ENCODE results near the gene PTPN3. TPM values are rescaled to one million over a fixed set of nuclear protein-coding genes. Genes with fewer than 3 reads are reported as not detected.

PTPN3 gene
- total RNA-seq, 6 experiments from 2014 or later, result not detected

DNA sequence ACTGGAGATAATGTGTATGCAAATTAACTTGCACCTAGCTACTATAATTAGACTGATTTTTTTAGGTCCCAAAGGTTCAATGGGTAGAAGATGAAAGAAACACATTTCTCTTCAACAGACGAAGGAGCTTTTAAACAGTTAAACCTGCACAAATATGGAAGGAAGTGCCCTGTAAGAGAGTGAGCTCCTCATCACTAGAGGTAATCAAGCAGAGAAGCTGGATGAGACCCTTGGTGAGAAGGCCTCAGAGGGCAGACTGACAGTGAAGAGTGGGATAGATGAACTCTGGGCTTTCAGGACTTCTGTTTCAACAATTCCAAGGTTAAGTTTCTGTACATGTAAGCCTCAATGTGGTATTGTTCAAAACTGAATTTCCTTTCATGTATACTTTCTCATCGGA, 23.2 kb downstream of the PTPN3 start:
- no peak overlapping the region for H3K27ac Mint-ChIP-seq
- H3K4me3 Mint-ChIP-seq, result no peak overlapping the region

DNA sequence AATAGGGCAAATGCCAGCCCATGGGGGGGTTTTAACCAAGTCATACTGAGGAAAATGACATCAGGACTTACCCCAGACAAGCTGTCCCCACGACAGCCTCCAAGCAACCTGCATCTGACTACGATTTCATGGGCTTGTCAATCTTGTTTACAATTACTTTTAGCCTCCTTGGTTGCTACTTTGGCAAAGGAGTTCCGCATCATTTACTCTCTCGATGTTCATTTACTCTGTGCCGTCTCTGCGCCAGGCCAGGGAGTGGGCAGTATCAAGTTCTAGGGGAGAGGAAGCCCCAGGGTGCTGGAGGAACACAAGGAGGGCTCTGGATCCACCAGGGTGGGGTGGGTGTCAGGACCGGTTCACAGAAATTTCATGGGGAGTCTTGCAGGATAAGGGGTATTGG, 23.9 kb downstream of the PTPN3 start:
- H3K9me3 Mint-ChIP-seq, result no peaks in the 10 kb centered on the region
- H3K27ac Mint-ChIP-seq, result no peak overlapping the region
- H3K4me3 Mint-ChIP-seq, result no peak overlapping the region

More for the DNA sequence above, 23.2 kb downstream of the PTPN3 start:
- TF ChIP-seq, protein P1, sequence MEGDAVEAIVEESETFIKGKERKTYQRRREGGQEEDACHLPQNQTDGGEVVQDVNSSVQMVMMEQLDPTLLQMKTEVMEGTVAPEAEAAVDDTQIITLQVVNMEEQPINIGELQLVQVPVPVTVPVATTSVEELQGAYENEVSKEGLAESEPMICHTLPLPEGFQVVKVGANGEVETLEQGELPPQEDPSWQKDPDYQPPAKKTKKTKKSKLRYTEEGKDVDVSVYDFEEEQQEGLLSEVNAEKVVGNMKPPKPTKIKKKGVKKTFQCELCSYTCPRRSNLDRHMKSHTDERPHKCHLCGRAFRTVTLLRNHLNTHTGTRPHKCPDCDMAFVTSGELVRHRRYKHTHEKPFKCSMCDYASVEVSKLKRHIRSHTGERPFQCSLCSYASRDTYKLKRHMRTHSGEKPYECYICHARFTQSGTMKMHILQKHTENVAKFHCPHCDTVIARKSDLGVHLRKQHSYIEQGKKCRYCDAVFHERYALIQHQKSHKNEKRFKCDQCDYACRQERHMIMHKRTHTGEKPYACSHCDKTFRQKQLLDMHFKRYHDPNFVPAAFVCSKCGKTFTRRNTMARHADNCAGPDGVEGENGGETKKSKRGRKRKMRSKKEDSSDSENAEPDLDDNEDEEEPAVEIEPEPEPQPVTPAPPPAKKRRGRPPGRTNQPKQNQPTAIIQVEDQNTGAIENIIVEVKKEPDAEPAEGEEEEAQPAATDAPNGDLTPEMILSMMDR (IDR thresholded peaks at IDR 0.05), result no peak
- H3K27me3 Mint-ChIP-seq (ENCODE audit: insufficient read depth), result peaks cover 20% of the 10 kb centered on the region
- no peaks in the 10 kb centered on the region for H3K4me1 Mint-ChIP-seq (ENCODE audit: low read depth)
- H3K36me3 Mint-ChIP-seq (ENCODE audit: low read depth), result no peaks in the 10 kb centered on the region
- no peak for DNase-seq
- no peaks in the 10 kb centered on the region for H3K9me3 Mint-ChIP-seq

DNA sequence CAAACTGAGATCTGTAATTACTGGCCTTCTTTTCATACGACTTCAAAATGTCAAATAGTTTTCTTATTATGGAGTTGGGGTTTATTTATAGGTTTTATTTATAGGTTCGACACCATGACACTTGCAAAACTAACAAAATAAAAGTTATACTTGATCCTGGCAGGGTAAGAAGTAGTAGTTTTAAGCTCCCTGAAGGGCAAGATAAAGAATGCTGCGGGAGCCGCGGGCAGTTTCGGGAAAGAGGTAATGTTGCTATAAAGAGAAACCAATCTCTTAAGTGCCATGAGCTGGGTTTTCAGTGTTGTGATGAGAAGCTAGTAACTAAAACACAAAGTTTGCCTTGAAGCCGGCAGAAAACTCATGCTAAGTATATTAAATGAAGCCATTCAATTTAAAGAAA, 24.8 kb downstream of the PTPN3 start:
- no peaks in the 10 kb centered on the region for H3K36me3 Mint-ChIP-seq (ENCODE audit: low read depth)
- DNase-seq, result no peak
- no peaks in the 10 kb centered on the region for H3K4me1 Mint-ChIP-seq (ENCODE audit: low read depth)
- H3K27ac Mint-ChIP-seq, result no peak overlapping the region
- TF ChIP-seq, protein P1 (IDR thresholded peaks at IDR 0.05), result no peak
- H3K27me3 Mint-ChIP-seq (ENCODE audit: insufficient read depth), result peaks cover 23% of the 10 kb centered on the region
- H3K4me3 Mint-ChIP-seq, result no peak overlapping the region
- H3K9me3 Mint-ChIP-seq, result no peaks in the 10 kb centered on the region

More for the DNA sequence above, 23.9 kb downstream of the PTPN3 start:
- Mint-ChIP-seq H3K27me3 (ENCODE audit: insufficient read depth) (peaks cover 18% of the 10 kb centered on the region), H3K4me1 (ENCODE audit: low read depth) (no peaks in the 10 kb centered on the region), H3K36me3 (ENCODE audit: low read depth) (no peaks in the 10 kb centered on the region)
- DNase-seq, result no peak
- TF ChIP-seq, protein P1 (IDR thresholded peaks at IDR 0.05), result no peak

DNA sequence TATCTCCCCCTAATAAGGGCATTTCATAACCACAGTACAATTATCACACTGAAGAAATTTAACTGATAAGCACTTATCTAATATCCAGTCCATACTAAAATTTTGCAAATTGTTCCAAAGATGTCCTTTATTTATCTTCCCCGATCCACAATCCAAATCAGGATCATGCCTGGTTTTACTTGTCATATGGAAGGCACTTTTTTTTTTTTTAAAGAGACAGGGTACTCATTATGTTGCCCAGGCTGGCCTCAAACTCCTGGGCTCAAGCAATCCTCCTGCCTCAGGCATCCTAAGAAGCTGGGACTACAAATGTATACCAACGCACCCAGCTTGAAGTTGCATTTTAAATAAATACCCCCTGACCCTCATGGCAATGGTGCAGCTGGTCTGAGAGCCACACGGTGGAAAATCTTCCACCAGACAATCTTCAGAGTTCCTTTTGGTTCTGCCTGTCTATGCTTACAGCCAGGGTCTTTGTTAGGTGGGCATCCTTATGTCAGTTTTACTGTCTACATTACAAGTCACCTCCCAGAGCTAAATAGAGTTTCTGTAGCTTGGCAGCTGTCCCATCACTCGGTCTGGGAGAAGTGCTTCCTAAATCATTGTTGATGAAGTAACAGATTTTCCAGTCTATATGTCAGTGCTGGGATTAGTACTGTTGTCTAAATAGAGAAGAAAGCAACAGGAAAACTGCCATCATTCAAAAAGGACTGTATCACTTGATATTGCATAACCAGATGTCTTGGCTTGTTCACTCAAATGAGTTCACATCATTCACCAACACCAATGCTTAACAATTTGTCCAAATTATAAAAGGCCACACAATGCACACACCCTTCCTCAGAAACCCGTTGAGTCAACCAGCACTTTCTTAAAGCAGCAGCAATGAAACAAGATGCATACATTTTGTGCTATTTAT, 26.4 kb downstream of the PTPN3 start:
- Mint-ChIP-seq H3K9me3 (no peaks in the 10 kb centered on the region), H3K27me3 (ENCODE audit: insufficient read depth) (peaks cover 18% of the 10 kb centered on the region), H3K4me1 (ENCODE audit: low read depth) (no peaks in the 10 kb centered on the region), H3K27ac (no peak overlapping the region), H3K4me3 (no peak overlapping the region), H3K36me3 (ENCODE audit: low read depth) (no peaks in the 10 kb centered on the region)
- TF ChIP-seq, protein P1 (IDR thresholded peaks at IDR 0.05), result no peak
- DNase-seq, result no peak

DNA sequence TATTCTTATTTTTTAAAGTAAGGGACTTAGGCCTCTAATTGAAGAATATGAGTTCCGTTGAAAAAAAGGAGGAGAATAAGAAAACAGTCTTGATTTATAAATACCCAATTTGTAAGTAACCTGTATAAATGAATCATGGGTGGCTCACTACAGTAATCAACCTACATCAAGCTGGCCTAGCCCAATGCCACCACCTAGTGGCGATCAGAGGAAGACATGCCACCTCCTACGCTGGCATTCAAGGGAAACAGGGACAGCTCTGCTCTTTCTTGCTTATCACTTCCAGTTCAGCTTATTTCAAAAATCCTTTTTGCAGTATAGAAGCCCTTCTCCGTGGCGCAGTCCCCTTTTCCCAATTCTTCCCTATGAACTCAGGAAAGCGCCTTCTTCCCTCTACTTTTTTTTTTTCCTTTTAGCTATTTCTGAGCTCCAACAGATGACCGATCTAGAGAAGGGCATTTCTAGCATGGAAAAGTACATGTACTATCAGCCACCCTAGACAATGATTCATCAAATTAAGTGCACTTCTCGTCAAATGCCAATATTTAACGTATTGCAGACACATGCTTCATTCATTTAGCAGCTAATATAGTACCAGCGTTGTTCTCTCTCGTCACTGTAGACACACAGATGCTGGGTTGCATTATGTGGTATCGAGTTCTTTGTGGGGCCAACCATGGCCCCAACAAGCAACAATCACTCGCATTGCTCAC, 28.3 kb downstream of the PTPN3 start:
- Mint-ChIP-seq H3K27ac (no peak overlapping the region), H3K36me3 (ENCODE audit: low read depth) (no peaks in the 10 kb centered on the region)
- TF ChIP-seq, protein P1 (IDR thresholded peaks at IDR 0.05), result peak; percentile 93

More for the DNA sequence above, 28.3 kb downstream of the PTPN3 start:
- DNase-seq, result peak; percentile 64
- H3K9me3 Mint-ChIP-seq, result no peaks in the 10 kb centered on the region
- H3K4me1 Mint-ChIP-seq (ENCODE audit: low read depth), result no peaks in the 10 kb centered on the region
- H3K27me3 Mint-ChIP-seq (ENCODE audit: insufficient read depth), result peaks cover 18% of the 10 kb centered on the region
- no peak overlapping the region for H3K4me3 Mint-ChIP-seq
